Right forelimb (tissue), 1 donor: ENCODE results near the gene LCN12.

Source experiments
- DNase-seq: peaks from one replicate; pipeline ENCODE4 v3.0.0-alpha.2; 2018

LCN12 gene

GRCh38 chr9:136945333-136946227 is 6.5 kb upstream of the LCN12 start:
- no peak for DNase-seq

GRCh38 chr9:136946228-136947027 is 5.6 kb upstream of the LCN12 start:
- no peak for DNase-seq

GRCh38 chr9:136947028-136947891 is 4.8 kb upstream of the LCN12 start:
- no peak for DNase-seq

- DNase-seq, result no peak
These were observed 4.0 kb upstream of the LCN12 start for GRCh38 chr9:136947955-136948510.

- DNase-seq, result no peak
These were observed 2.7 kb upstream of the LCN12 start for GRCh38 chr9:136949239-136949816.

GRCh38 chr9:136949817-136950655 is 2.0 kb upstream of the LCN12 start:
- peak; percentile 92 for DNase-seq

- DNase-seq, result no peak
These were observed 1.3 kb upstream of the LCN12 start for GRCh38 chr9:136950656-136951276.

- DNase-seq, result no peak
These were observed 313 bp downstream of the LCN12 start for GRCh38 chr9:136952321-136952850.

GRCh38 chr9:136952876-136953770 is 1.1 kb downstream of the LCN12 start:
- no peak for DNase-seq

GRCh38 chr9:136953771-136954269 is 1.7 kb downstream of the LCN12 start:
- no peak for DNase-seq

- no peak for DNase-seq
These were observed 2.4 kb downstream of the LCN12 start for GRCh38 chr9:136954270-136955083.

GRCh38 chr9:136955202-136955942 is 3.3 kb downstream of the LCN12 start:
- DNase-seq, result no peak

- no peak for DNase-seq
These were observed 3.9 kb downstream of the LCN12 start for GRCh38 chr9:136955943-136956335.

GRCh38 chr9:136956604-136957003 is 4.5 kb downstream of the LCN12 start:
- DNase-seq, result no peak

GRCh38 chr9:136957461-136957860 is 5.4 kb downstream of the LCN12 start:
- no peak for DNase-seq

GRCh38 chr9:136957901-136958300 is 5.8 kb downstream of the LCN12 start:
- DNase-seq, result no peak

- DNase-seq, result no peak
These were observed 6.4 kb downstream of the LCN12 start for GRCh38 chr9:136958473-136958872.
